Liver (tissue), 9 donors: ENCODE data around the gene ASPG. TPM values are rescaled to one million over a fixed set of nuclear protein-coding genes. Genes with fewer than 3 reads are reported as not detected.

Experiments used
- DNase-seq: peaks from one replicate; pipeline ENCODE4 v3.0.0-alpha.2; 2017; ENCODE audit warnings: low spot score
- H3K27ac ChIP-seq, 2 donors: one replicate each; pipeline ENCODE4 v1.7.0; 2013; ENCODE audit warnings: inconsistent platforms in 2 of 2, low read length in 2 of 2, control low read depth in 1 of 2, low read depth in 1 of 2, mild to moderate bottlenecking in 1 of 2
- H3K27me3 ChIP-seq, 4 donors: one replicate each; pipeline versions ENCODE4 v1.6.1 to v1.7.0; 2013; ENCODE audit warnings: low read length in 3 of 4, inconsistent platforms in 1 of 4, mild to moderate bottlenecking in 1 of 4, moderate library complexity in 1 of 4; ENCODE audit not compliant: control insufficient read depth in 4 of 4, insufficient read depth in 4 of 4
- H3K36me3 ChIP-seq, 4 donors: one replicate each; pipeline versions ENCODE4 v1.6.1 to v1.7.0; 2013; ENCODE audit warnings: low read length in 3 of 4, mild to moderate bottlenecking in 3 of 4, low read depth in 1 of 4, moderate library complexity in 1 of 4; ENCODE audit not compliant: control insufficient read depth in 4 of 4, insufficient read depth in 3 of 4
- H3K4me1 ChIP-seq, 4 donors: one replicate each; pipeline versions ENCODE4 v1.6.1 to v1.7.0; 2013; ENCODE audit warnings: low read length in 3 of 4, mild to moderate bottlenecking in 3 of 4, moderate library complexity in 1 of 4; ENCODE audit not compliant: control insufficient read depth in 4 of 4, insufficient read depth in 4 of 4
- H3K4me3 ChIP-seq, 3 donors: one replicate each; pipeline versions ENCODE4 v1.6.1 to v1.7.0; 2013; ENCODE audit warnings: low read length in 3 of 3, control low read depth in 1 of 3, low read depth in 1 of 3, mild to moderate bottlenecking in 1 of 3
- H3K9ac ChIP-seq, 2 donors: one replicate each; pipeline ENCODE4 v1.7.0; 2013; ENCODE audit warnings: low read length in 2 of 2, mild to moderate bottlenecking in 2 of 2, moderate library complexity in 2 of 2, control low read depth in 1 of 2, low read depth in 1 of 2
- H3K9me3 ChIP-seq, 4 donors: one replicate each; pipeline versions ENCODE4 v1.6.1 to v1.7.0; 2013; ENCODE audit warnings: low read length in 3 of 4; ENCODE audit not compliant: control insufficient read depth in 4 of 4
- ATF3 ChIP-seq: IDR thresholded peaks from 2 replicates; pipeline ENCODE4 v1.6.1; 2016; ENCODE audit warnings: antibody characterized with exemption
- CTCF ChIP-seq: fragments of 150-350 bp; IDR thresholded peaks from 2 replicates; pipeline ENCODE4 v1.5.1; 2017; ENCODE audit warnings: improper control_type of control experiment, low read depth, low read length; ENCODE audit not compliant: missing input control
- EGR1 ChIP-seq, 2 donors: IDR thresholded peaks; 2 replicates each; pipeline ENCODE4 v1.6.1; 2016 to 2018; ENCODE audit warnings: antibody characterized with exemption in 2 of 2, low read depth in 2 of 2
- FOXA1 ChIP-seq: IDR thresholded peaks from 2 replicates; pipeline ENCODE4 v1.6.1; 2016; ENCODE audit warnings: antibody characterized with exemption
- FOXA2 ChIP-seq: IDR thresholded peaks from 2 replicates; pipeline ENCODE4 v1.6.1; 2016; ENCODE audit warnings: antibody characterized with exemption
- GABPA ChIP-seq, 2 donors: IDR thresholded peaks in 1 of 2; conservative IDR thresholded peaks in 1 of 2; 2 replicates each; pipeline ENCODE4 v1.6.1; 2016; ENCODE audit warnings: antibody characterized with exemption in 2 of 2, mild to moderate bottlenecking in 1 of 2, moderate library complexity in 1 of 2
- HNF4A ChIP-seq, 2 donors: conservative IDR thresholded peaks; 2 replicates each; pipeline ENCODE4 v1.6.1; 2016; ENCODE audit warnings: antibody characterized with exemption in 2 of 2, mild to moderate bottlenecking in 2 of 2
- HNF4G ChIP-seq: IDR thresholded peaks from 2 replicates; pipeline ENCODE4 v1.6.1; 2016; ENCODE audit warnings: antibody characterized with exemption
- JUND ChIP-seq, 2 donors: IDR thresholded peaks; 2 replicates each; pipeline ENCODE4 v1.6.1; 2016; ENCODE audit warnings: antibody characterized with exemption in 2 of 2
- MAX ChIP-seq: IDR thresholded peaks from 2 replicates; pipeline ENCODE4 v1.6.1; 2016; ENCODE audit warnings: antibody characterized with exemption
- NR2F2 ChIP-seq: IDR thresholded peaks from 2 replicates; pipeline ENCODE4 v1.6.1; 2016; ENCODE audit warnings: antibody characterized with exemption
- RAD21 ChIP-seq, 2 donors: IDR thresholded peaks; 2 replicates each; pipeline ENCODE4 v1.6.1; 2016; ENCODE audit warnings: antibody characterized with exemption in 2 of 2, mild to moderate bottlenecking in 2 of 2
- REST ChIP-seq: IDR thresholded peaks from 2 replicates; pipeline ENCODE4 v1.6.1; 2016; ENCODE audit warnings: antibody characterized with exemption, mild to moderate bottlenecking
- RXRA ChIP-seq, 2 donors: IDR thresholded peaks; 2 replicates each; pipeline ENCODE4 v1.6.1; 2017 to 2018; ENCODE audit warnings: antibody characterized with exemption in 2 of 2, mild to moderate bottlenecking in 1 of 2
- SP1 ChIP-seq: IDR thresholded peaks from 2 replicates; pipeline ENCODE4 v1.6.1; 2018; ENCODE audit warnings: antibody characterized with exemption, mild to moderate bottlenecking
- TAF1 ChIP-seq: conservative IDR thresholded peaks from 2 replicates; pipeline ENCODE4 v1.6.1; 2016; ENCODE audit warnings: antibody characterized with exemption, mild to moderate bottlenecking
- YY1 ChIP-seq: IDR thresholded peaks from 2 replicates; pipeline ENCODE4 v1.6.1; 2016; ENCODE audit warnings: antibody characterized with exemption, mild to moderate bottlenecking
- WGBS: extraction: QIAGEN DNeasy Blood & Tissue Kit; methylation state at CpG from one replicate; pipeline ENCODE4 v1.1.7; 2013; 5-methylcytosine and 5-hydroxymethylcytosine counted together
- polyA plus RNA-seq, 2 donors: library from polyadenylated mRNA; stranded (reverse) in 1 of 2; unstranded in 1 of 2; fragments of 200-250 nt in 1 of 2; fragments of >200 nt in 1 of 2; fragmentation: Nextera tagmentation in 1 of 2; extraction: Ambion mirVana in 1 of 2; gene quantifications; one replicate each; pipeline versions ENCODE4 v1.2.1 to v1.2.3, GENCODE V29; 2013 to 2015
- total RNA-seq, 2 donors: library from RNA; depleted of rRNA; stranded (reverse); fragments of >200 nt; gene quantifications; one replicate each; pipeline ENCODE4 v1.2.3, GENCODE V29; 2014
- TF ChIP-seq, protein P1 (sequence below): IDR thresholded peaks from 2 replicates; pipeline ENCODE4 v1.6.1; 2016; ENCODE audit warnings: antibody characterized with exemption
- donor health status: healthy.
- donor health status: healthy.
- donor health status: healthy.
- donor health status: healthy.
- donor health status: healthy.

ASPG gene
- total and polyA plus RNA-seq, 4 donors: 42.4 to 158 (median 110) TPM

- TF ChIP-seq CTCF (no peak), TAF1 (no peak)
These were observed 55.2 kb downstream of the ASPG start (continued) for GRCh38 chr14:104140463-104141331.

GRCh38 chr14:104141621-104142091, 56.2 kb downstream of the ASPG start:
- no peak overlapping the region for H3K9ac ChIP-seq
- H3K27ac ChIP-seq: no peak overlapping the region
- H3K4me1 ChIP-seq: peaks cover 9 to 25% (median 11%) of the 10 kb centered on the region in 4 donors
- H3K9me3 ChIP-seq: no peaks in the 10 kb centered on the region
- no peak overlapping the region for H3K4me3 ChIP-seq
- no peaks in the 10 kb centered on the region for H3K36me3 ChIP-seq
- TF ChIP-seq JUND (IDR thresholded peaks at IDR 0.05) (no peak), ATF3 (no peak), RXRA (IDR thresholded peaks at IDR 0.05) (no peak), NR2F2 (no peak), REST (no peak), HNF4A (conservative IDR thresholded peaks at IDR 0.05) (no peak), HNF4G (no peak), FOXA1 (no peak), FOXA2 (no peak), TAF1 (no peak), GABPA (IDR thresholded peaks at IDR 0.05 in 1 of 2, conservative IDR thresholded peaks at IDR 0.05 in 1 of 2) (no peak), CTCF (no peak), YY1 (no peak), RAD21 (IDR thresholded peaks at IDR 0.05) (no peak), SP1 (no peak), EGR1 (IDR thresholded peaks at IDR 0.05; ENCODE audit: low read depth in 2 of 2) (no peak), MAX (no peak)
- TF ChIP-seq, protein P1, sequence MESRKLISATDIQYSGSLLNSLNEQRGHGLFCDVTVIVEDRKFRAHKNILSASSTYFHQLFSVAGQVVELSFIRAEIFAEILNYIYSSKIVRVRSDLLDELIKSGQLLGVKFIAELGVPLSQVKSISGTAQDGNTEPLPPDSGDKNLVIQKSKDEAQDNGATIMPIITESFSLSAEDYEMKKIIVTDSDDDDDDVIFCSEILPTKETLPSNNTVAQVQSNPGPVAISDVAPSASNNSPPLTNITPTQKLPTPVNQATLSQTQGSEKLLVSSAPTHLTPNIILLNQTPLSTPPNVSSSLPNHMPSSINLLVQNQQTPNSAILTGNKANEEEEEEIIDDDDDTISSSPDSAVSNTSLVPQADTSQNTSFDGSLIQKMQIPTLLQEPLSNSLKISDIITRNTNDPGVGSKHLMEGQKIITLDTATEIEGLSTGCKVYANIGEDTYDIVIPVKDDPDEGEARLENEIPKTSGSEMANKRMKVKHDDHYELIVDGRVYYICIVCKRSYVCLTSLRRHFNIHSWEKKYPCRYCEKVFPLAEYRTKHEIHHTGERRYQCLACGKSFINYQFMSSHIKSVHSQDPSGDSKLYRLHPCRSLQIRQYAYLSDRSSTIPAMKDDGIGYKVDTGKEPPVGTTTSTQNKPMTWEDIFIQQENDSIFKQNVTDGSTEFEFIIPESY: no peak
- 87% methylated on average over 15 of the region's 15 CpGs for WGBS
- peaks cover 0 to 8% (median 4%) of the 10 kb centered on the region in 4 donors for H3K27me3 ChIP-seq
- DNase-seq: no peak
